GM12878 (cell line): ENCODE results near the gene FANCG. TPM values are rescaled to one million over a fixed set of nuclear protein-coding genes. Genes with fewer than 3 reads are reported as not detected.

Source experiments
- EP300 ChIP-seq, 2 experiments: fragments of 150-350 bp in 1 of 2; IDR thresholded peaks; 2 replicates each; pipeline ENCODE4 v1.6.1; 2011 to 2012; ENCODE audit warnings: low read depth in 2 of 2, low read length in 2 of 2, borderline replicate concordance in 1 of 2, improper control_type of control experiment in 1 of 2, inconsistent platforms in 1 of 2; ENCODE audit not compliant: control insufficient read depth in 1 of 2
- GABPA ChIP-seq: IDR thresholded peaks from 2 replicates; pipeline ENCODE4 v1.6.1; 2014; ENCODE audit warnings: antibody characterized with exemption, low read depth, mild to moderate bottlenecking, inconsistent platforms
- IRF4 ChIP-seq: IDR thresholded peaks from 2 replicates; pipeline ENCODE4 v1.6.1; 2011; ENCODE audit warnings: low read depth, low read length
- KDM1A ChIP-seq: fragments of 200-600 bp; sonication (generic); IDR thresholded peaks from 2 replicates; pipeline ENCODE4 v1.6.1; 2016; ENCODE audit warnings: borderline replicate concordance
- NFYA ChIP-seq: IDR thresholded peaks from 2 replicates; pipeline ENCODE4 v1.6.1; 2011; ENCODE audit warnings: low read depth, mild to moderate bottlenecking, low read length, improper control_type of control experiment, borderline replicate concordance
- PAX5 ChIP-seq: IDR thresholded peaks from 2 replicates; pipeline ENCODE4 v1.6.1; 2011; ENCODE audit warnings: low read depth, low read length, borderline replicate concordance
- POLR2AphosphoS5 ChIP-seq: IDR thresholded peaks from 2 replicates; pipeline ENCODE4 v1.6.1; 2011; ENCODE audit warnings: mild to moderate bottlenecking, low read length, inconsistent platforms
- RCOR1 ChIP-seq: conservative IDR thresholded peaks from 2 replicates; pipeline ENCODE4 v1.6.1; 2012; ENCODE audit warnings: low read depth, low read length, improper control_type of control experiment
- RFX5 ChIP-seq: IDR thresholded peaks from 2 replicates; pipeline ENCODE4 v1.6.1; 2011; ENCODE audit warnings: low read depth, low read length, improper control_type of control experiment
- SMAD5 ChIP-seq: IDR thresholded peaks from 2 replicates; pipeline ENCODE4 v1.6.1; 2016; ENCODE audit warnings: antibody characterized with exemption, low read depth
- ZNF622 ChIP-seq: fragments of 450-650 bp; IDR thresholded peaks from 2 replicates; pipeline ENCODE4 v1.6.1; 2017; ENCODE audit warnings: mild to moderate bottlenecking, inconsistent platforms
- polyA plus RNA-seq, 11 experiments: library from polyadenylated mRNA; depleted of rRNA in 4 of 11; unstranded in 6 of 11; stranded (reverse) in 5 of 11; fragments of >200 nt; fragmentation: Nextera tagmentation in 4 of 11; fragmentation: Illumina TruSeq in 1 of 11; extraction: Ambion mirVana in 4 of 11; extraction: Trizol in 1 of 11; gene quantifications; 1 replicate in 1 of 11; 2 replicates in 10 of 11; pipeline versions ENCODE4 v1.2.1 to v1.2.3, GENCODE V29; 2011 to 2016; ENCODE audit warnings: inconsistent platforms in 2 of 11, missing spikeins in 2 of 11, low read depth in 1 of 11
- total RNA-seq, 4 experiments: library from RNA; depleted of rRNA in 3 of 4; stranded (reverse); fragments of >200 nt in 3 of 4; fragmentation: Illumina TruSeq in 1 of 4; extraction: Trizol in 1 of 4; gene quantifications; 2 replicates each; pipeline versions ENCODE4 v1.2.1 to v1.2.3, GENCODE V29; 2013 to 2021
- TF ChIP-seq, protein P1 (sequence below): IDR thresholded peaks from 2 replicates; pipeline ENCODE4 v1.6.1; 2011; ENCODE audit warnings: borderline replicate concordance, low read depth, mild to moderate bottlenecking, moderate library complexity, low read length; ENCODE audit not compliant: insufficient read depth, poor library complexity, severe bottlenecking
- TF ChIP-seq, protein P2 (sequence below): IDR thresholded peaks from 2 replicates; pipeline ENCODE4 v1.6.1; 2012; ENCODE audit warnings: low read depth, low read length, improper control_type of control experiment

Gene FANCG
- total and polyA plus RNA-seq, 10 of the 15 experiments (the other 5 are each of a cell fraction or from before 2014, with no cell fraction given): 16.4 to 78.7 (median 45.4) TPM

DNA sequence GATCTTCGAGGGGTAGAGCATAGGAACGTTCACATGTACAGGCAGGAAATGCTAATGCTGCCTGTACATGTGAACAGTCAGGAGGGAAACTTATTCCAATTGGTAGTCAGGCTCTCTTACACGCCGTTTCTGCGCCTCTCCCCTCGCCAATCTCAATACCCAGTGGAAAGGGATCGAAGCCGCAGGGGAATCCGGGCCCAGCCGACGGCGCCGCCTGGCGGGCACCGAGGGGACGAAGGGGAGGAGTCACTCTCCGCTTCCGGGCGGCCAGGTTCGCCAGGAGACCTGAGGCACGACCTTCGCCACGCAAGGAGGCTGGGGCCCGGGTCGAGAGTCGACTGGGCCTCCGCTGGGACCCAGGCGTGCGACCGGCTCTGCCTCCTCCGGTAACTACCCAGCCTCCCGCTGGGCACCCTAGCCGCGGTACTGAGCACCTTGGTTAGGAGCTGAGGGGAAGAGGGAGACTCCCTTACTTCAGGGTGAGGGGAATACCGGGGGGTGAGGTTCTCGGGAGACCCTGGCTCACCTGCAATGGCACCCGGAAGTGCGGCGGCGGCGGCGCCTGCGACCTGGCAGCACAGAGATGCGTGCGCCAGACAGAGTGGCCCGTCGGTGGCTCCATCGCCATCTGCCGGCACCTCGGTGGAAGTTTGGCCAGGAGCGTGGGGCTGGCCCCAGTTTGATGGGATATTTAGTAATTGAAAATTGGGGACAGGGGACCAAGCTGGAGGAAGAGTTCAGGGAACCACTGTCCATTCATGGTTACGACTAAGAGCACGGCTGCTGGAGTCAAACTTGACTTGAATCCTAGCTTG is 16.5 kb upstream of the FANCG start, which contains the start of gene PIGO (continued):
- TF ChIP-seq KDM1A: no peak
- peak; percentile 25; the same call in 1 of the 2 replicates for TF ChIP-seq IRF4
- TF ChIP-seq NFYA: no peak
- TF ChIP-seq, protein P1, sequence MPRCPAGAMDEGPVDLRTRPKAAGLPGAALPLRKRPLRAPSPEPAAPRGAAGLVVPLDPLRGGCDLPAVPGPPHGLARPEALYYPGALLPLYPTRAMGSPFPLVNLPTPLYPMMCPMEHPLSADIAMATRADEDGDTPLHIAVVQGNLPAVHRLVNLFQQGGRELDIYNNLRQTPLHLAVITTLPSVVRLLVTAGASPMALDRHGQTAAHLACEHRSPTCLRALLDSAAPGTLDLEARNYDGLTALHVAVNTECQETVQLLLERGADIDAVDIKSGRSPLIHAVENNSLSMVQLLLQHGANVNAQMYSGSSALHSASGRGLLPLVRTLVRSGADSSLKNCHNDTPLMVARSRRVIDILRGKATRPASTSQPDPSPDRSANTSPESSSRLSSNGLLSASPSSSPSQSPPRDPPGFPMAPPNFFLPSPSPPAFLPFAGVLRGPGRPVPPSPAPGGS: no peak
- no peak; the same call in 1 of the 2 replicates for TF ChIP-seq SMAD5
- peak; percentile 31; the same call in 1 of the 2 replicates for TF ChIP-seq RFX5
- no peak for TF ChIP-seq RCOR1
- no peak for TF ChIP-seq EP300 (IDR thresholded peaks at IDR 0.05; ENCODE audit: borderline replicate concordance in 1 of 2, control insufficient read depth in 1 of 2, low read depth in 2 of 2, low read length in 2 of 2)
- no peak for TF ChIP-seq ZNF622
- 0 out of 2 replicates have a peak, but pooled peaks have one; percentile 11 for TF ChIP-seq PAX5
- peak; percentile 85 for TF ChIP-seq GABPA
- TF ChIP-seq, protein P2, sequence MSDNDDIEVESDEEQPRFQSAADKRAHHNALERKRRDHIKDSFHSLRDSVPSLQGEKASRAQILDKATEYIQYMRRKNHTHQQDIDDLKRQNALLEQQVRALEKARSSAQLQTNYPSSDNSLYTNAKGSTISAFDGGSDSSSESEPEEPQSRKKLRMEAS: no peak; the same call in 1 of the 2 replicates
- peak; percentile 94 for TF ChIP-seq POLR2AphosphoS5
- TF ChIP-seq, all 136 proteins: peak for 64
